ENCODE data around the gene TLN1.

Gene TLN1

DNA sequence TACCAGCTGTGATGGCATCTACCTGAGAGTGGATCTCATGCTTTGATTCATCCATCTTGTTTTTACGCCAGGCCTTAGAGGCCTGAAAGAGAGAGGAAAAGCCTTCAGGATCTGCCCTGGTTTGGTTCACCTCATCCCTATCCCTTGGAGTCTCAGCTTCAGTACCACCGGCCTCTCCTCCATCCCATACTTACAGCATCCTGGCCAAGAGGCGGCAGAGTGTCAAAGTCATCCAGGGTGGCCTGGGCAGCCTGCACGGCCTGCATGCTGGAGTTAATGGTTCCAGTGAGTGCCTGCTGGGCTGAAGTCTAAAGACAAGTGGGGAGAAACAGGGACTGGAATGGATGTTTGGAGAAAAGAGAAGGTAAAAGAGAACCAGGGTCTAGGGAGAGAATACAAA, 12.4 kb downstream of the TLN1 start:
- DNase-seq (ENCODE audit: low read depth in 2 of 2), result no peak
- TF ChIP-seq, protein P1, sequence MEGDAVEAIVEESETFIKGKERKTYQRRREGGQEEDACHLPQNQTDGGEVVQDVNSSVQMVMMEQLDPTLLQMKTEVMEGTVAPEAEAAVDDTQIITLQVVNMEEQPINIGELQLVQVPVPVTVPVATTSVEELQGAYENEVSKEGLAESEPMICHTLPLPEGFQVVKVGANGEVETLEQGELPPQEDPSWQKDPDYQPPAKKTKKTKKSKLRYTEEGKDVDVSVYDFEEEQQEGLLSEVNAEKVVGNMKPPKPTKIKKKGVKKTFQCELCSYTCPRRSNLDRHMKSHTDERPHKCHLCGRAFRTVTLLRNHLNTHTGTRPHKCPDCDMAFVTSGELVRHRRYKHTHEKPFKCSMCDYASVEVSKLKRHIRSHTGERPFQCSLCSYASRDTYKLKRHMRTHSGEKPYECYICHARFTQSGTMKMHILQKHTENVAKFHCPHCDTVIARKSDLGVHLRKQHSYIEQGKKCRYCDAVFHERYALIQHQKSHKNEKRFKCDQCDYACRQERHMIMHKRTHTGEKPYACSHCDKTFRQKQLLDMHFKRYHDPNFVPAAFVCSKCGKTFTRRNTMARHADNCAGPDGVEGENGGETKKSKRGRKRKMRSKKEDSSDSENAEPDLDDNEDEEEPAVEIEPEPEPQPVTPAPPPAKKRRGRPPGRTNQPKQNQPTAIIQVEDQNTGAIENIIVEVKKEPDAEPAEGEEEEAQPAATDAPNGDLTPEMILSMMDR (IDR thresholded peaks at IDR 0.05; ENCODE audit: low read depth, low read length), result no peak
- H3K4me3 ChIP-seq (replicated peaks in 1 of 2; ENCODE audit: low read depth in 2 of 2, low read length in 2 of 2), result no peak overlapping the region

DNA sequence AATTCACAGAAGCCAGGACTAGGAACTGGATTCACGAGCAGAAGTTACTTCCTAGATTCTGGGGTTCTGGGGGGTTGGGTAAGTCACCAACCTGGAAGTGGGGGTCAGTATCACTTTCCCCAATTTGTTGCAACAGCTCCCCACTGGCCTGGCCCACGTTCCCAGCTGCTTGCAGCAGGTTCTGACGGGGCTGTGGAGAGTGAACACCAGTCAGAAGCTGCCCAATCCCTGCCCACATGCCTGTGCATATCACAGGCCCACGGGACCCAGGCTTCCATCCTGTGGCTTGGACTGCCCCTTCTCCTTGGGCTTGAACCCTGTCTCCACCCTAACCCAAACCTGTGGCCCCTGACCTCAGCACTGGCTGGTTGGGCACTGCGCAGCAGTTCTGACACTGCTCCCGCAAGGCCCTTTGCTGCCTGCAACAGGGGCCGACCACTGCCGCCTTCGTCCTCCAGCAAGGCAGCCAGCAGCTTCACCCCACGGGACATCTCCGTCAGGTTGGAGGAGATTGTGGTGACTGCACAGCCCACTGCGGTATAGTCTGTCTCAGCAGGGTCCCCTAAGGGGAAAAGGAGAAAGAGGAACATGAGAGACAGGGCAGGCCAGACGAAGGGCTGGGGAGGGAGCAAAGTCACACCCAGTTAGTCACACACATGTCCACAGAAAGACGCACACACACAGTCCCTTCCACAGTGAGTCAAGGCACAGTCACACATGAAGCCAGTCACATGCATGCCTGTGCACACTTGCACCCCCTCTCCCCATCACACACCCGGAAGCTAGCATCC, 13.1 kb downstream of the TLN1 start:
- TF ChIP-seq, protein P1 (IDR thresholded peaks at IDR 0.05; ENCODE audit: low read depth, low read length), result no peak
- no peak for DNase-seq (ENCODE audit: low read depth in 2 of 2)

DNA sequence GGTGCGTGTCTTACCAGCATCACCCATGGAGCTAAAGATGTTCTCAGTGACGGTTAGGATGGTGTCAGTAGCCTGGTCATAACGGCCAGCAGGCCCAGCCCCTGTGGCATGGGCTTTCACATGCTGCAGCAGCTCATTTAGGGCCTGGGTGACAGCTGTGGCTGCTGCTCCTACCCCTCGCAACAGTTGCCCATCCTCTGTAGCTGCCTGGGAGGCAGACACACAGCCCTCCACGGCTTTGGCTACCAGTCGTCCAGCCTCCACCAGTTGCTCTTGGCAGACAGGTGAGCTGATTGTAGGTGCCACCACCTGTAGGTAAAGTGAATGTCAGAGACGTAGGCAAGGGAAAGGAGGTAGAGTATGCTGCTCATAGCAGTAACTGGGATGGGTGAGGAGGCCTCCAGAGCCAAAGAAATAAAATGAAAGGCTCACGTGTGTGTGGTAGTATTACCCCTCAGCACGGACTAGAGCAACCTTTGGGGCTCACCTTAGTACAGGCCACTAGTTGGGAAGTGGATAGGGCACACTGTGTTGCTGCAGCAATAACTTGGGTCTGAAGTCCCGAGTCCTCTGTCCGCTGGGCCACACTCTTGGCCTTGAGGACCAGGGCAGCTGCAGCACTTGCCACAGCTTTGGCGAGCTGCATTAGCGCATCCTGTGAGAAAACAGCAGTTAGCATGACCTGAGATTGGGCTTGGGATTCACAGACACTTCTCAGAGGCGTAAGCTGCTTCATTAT, 14.7 kb downstream of the TLN1 start:
- H3K4me3 ChIP-seq (replicated peaks in 1 of 2; ENCODE audit: low read depth in 2 of 2, low read length in 2 of 2), result no peak overlapping the region
- TF ChIP-seq, protein P1 (IDR thresholded peaks at IDR 0.05; ENCODE audit: low read depth, low read length), result no peak
- DNase-seq (ENCODE audit: low read depth in 2 of 2), result no peak

More for the DNA sequence above, 13.1 kb downstream of the TLN1 start:
- H3K4me3 ChIP-seq (replicated peaks in 1 of 2; ENCODE audit: low read depth in 2 of 2, low read length in 2 of 2), result no peak overlapping the region

DNA sequence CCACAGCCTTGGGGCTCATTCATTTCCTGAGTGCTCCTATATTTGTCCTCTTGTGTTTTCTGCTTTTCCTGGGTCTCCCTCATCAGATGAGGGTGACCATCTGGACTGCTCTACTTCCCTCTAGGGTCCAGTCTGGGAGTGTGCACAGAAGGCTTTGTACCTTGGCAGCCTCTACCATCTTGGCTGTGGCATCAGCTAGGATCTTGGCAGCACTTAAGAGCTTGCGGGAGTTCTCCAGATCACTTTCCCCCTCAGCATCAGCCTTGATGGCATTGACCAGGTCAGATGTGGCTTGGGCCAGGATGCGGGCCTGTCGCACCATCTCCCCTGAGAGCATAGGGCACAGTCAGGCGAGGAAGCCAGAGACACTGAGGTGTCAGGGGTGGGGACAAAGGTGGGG, 15.8 kb downstream of the TLN1 start:
- peak; percentile 21 to 33 for DNase-seq (ENCODE audit: low read depth in 2 of 2)
- no peak overlapping the region for H3K4me3 ChIP-seq (replicated peaks in 1 of 2; ENCODE audit: low read depth in 2 of 2, low read length in 2 of 2)
- TF ChIP-seq, protein P1 (IDR thresholded peaks at IDR 0.05; ENCODE audit: low read depth, low read length), result no peak

DNA sequence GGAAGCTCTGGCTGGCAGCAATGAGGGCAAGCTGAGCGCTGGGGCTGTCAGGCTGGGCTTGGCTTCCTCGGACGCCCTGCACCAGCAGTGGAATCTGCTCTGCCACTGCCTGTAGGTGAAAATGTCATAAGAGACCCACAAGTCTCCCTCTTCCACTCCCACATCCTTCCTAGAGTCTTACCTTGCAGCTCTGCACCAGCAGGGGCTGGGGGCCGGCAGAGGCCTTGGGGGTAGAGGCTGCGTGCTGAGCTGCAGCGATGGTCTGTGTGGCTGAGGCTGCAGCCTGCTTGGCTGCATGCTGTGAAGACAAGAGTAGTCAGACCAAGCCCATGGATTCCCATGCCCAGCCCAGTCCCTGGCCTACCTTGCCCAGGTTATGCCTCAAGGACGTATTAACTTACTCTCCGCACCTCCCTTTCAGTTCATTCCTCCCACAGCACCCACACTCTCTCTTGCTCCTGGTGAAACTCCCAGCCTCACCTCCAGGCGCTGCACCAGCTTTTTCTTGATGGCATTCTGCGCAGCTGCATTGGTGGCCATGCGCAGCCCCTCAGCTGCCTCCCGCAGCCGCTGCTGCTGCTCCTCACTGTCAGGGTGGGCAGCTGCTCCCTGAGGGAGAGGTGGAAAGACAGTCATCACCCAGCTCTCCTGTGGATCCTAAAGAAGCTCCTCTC, 17.3 kb downstream of the TLN1 start:
- DNase-seq (ENCODE audit: low read depth in 2 of 2), result no peak
- no peak overlapping the region for H3K4me3 ChIP-seq (replicated peaks in 1 of 2; ENCODE audit: low read depth in 2 of 2, low read length in 2 of 2)
- TF ChIP-seq, protein P1 (IDR thresholded peaks at IDR 0.05; ENCODE audit: low read depth, low read length), result no peak

DNA sequence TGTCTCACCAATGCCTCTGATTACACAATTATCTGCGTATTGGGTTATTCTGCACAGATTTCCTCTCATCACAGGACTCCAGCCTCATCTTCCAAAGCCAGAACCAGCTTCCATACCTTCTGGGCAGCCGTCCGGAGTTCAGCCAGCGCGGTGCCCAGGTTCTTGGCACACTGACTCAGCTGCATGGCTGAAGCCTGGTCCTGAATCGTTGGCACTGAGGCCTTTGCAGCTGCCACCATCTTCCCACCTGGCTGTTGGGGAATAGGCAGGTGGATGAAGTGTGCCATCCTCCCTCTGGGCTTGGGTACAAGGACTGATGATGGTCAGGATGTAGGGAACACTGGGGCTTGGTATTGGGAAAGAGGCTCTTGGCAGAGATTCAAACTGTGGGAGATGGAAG, 17.9 kb downstream of the TLN1 start:
- TF ChIP-seq, protein P1 (IDR thresholded peaks at IDR 0.05; ENCODE audit: low read depth, low read length), result no peak
- no peak for DNase-seq (ENCODE audit: low read depth in 2 of 2)
- H3K4me3 ChIP-seq (replicated peaks in 1 of 2; ENCODE audit: low read depth in 2 of 2, low read length in 2 of 2), result no peak overlapping the region
